Endothelial cell of umbilical vein (primary cell): ENCODE measurements around the gene TPH2. TPM values are rescaled to one million over a fixed set of nuclear protein-coding genes. Genes with fewer than 3 reads are reported as not detected.

Experiments
- BruUV-seq: library from RNA; stranded (reverse); fragments of 400-500 nt; replicated peaks from 2 replicates; lab custom pipeline; 2021; lab: Mats Ljungman, UMichigan
- CTCF ChIA-PET: fragments of 300-600, 350-600 bp; sonication (Branson Sonifier 250); formaldehyde crosslinking; loops from one replicate; lab custom pipeline; 2021; ENCODE audit warnings: antibody characterized with exemption, inconsistent platforms; lab: Charles Lee
- POLR2A ChIA-PET: fragments of 300-600, 350-600 bp; sonication (Branson Sonifier 250); formaldehyde crosslinking; loops from one replicate; lab custom pipeline; 2021; ENCODE audit warnings: antibody characterized with exemption, inconsistent platforms; lab: Charles Lee
- DNase-seq: peaks from one replicate; pipeline ENCODE4 v3.0.0-alpha.2; 2011; ENCODE audit warnings: low read depth, low spot score
- FAIRE-seq: peaks from 2 replicates; lab custom pipeline; 2011; peaks lifted over from hg19 to GRCh38; lab: Jason Lieb, UNC
- H2AFZ ChIP-seq: 2 replicates; pipeline ENCODE4 v1.6.0; 2012; ENCODE audit warnings: low read depth, low read length, control low read depth, inconsistent platforms
- H3K27ac ChIP-seq: 2 replicates; pipeline ENCODE4 v1.5.1; 2011; ENCODE audit warnings: low read depth, mild to moderate bottlenecking, control low read depth, low read length, moderate library complexity; ENCODE audit not compliant: insufficient read depth
- H3K27me3 ChIP-seq, 2 experiments: 2 replicates each; pipeline versions ENCODE4 v1.6.0 to v1.6.1; 2011; ENCODE audit warnings: low read length in 2 of 2, mixed read lengths in 1 of 2; ENCODE audit not compliant: control insufficient read depth in 2 of 2, insufficient read depth in 2 of 2
- H3K36me3 ChIP-seq, 2 experiments: 2 replicates in 1 of 2; 3 replicates in 1 of 2; pipeline ENCODE4 v1.5.1; 2011; ENCODE audit warnings: low read length in 2 of 2, mild to moderate bottlenecking in 1 of 2, moderate library complexity in 1 of 2; ENCODE audit not compliant: control insufficient read depth in 2 of 2, insufficient read depth in 2 of 2; ENCODE audit errors: extremely low read depth in 1 of 2
- H3K4me1 ChIP-seq: 3 replicates; pipeline ENCODE4 v1.5.1; 2011; ENCODE audit warnings: mild to moderate bottlenecking, low read length; ENCODE audit not compliant: control insufficient read depth, insufficient read depth; ENCODE audit errors: extremely low read depth
- H3K4me2 ChIP-seq: 2 replicates; pipeline ENCODE4 v1.6.1; 2011; ENCODE audit warnings: low read length, control low read depth, mixed read lengths; ENCODE audit not compliant: insufficient read depth
- H3K4me3 ChIP-seq, 3 experiments: fragments of 200-600 bp in 1 of 3; sonication (generic), shearing (Covaris generic) in 1 of 3; replicated peaks in 1 of 3; 2 replicates each; pipeline ENCODE4 v1.5.1; 2011 to 2016; ENCODE audit warnings: control low read depth in 3 of 3, low read length in 3 of 3, mild to moderate bottlenecking in 2 of 3, inconsistent platforms in 1 of 3, low read depth in 1 of 3, moderate library complexity in 1 of 3; ENCODE audit not compliant: insufficient read depth in 1 of 3
- H3K79me2 ChIP-seq: 2 replicates; pipeline ENCODE4 v1.6.0; 2012; ENCODE audit warnings: low read length, inconsistent platforms; ENCODE audit not compliant: control insufficient read depth, insufficient read depth
- H3K9ac ChIP-seq: replicated peaks from 2 replicates; pipeline ENCODE3; 2011; ENCODE audit warnings: low read length, control low read depth; ENCODE audit not compliant: insufficient read depth; ENCODE audit errors: extremely low read depth
- H3K9me1 ChIP-seq: replicated peaks from 3 replicates; pipeline ENCODE4 v1.6.0; 2011; ENCODE audit warnings: mild to moderate bottlenecking, low read length; ENCODE audit not compliant: control insufficient read depth, insufficient read depth; ENCODE audit errors: extremely low read depth
- H3K9me3 ChIP-seq: replicated peaks from 2 replicates; pipeline ENCODE4 v1.5.1; 2012; ENCODE audit warnings: low read length, inconsistent platforms; ENCODE audit not compliant: control insufficient read depth, insufficient read depth
- H4K20me1 ChIP-seq: replicated peaks from 2 replicates; pipeline ENCODE3; 2011; ENCODE audit warnings: mild to moderate bottlenecking, low read length; ENCODE audit not compliant: control insufficient read depth, insufficient read depth; ENCODE audit errors: extremely low read depth
- EZH2 ChIP-seq: IDR thresholded peaks from 2 replicates; pipeline ENCODE4 v1.6.1; 2012; ENCODE audit warnings: borderline replicate concordance, low read depth, mild to moderate bottlenecking, moderate library complexity, low read length, inconsistent platforms; ENCODE audit not compliant: severe bottlenecking
- FOS ChIP-seq: IDR thresholded peaks from 2 replicates; pipeline ENCODE4 v1.6.1; 2011; ENCODE audit warnings: mild to moderate bottlenecking, low read length, moderate library complexity, borderline replicate concordance; ENCODE audit not compliant: insufficient read depth
- GATA2 ChIP-seq: IDR thresholded peaks from 2 replicates; pipeline ENCODE4 v1.7.0; 2011; ENCODE audit warnings: low read depth, mild to moderate bottlenecking, moderate library complexity, mixed read lengths, low read length; ENCODE audit not compliant: insufficient read length, insufficient read depth
- JUN ChIP-seq: IDR thresholded peaks from 2 replicates; pipeline ENCODE4 v1.6.1; 2011; ENCODE audit warnings: borderline replicate concordance, low read depth; ENCODE audit not compliant: insufficient read length, insufficient read depth
- MYC ChIP-seq: IDR thresholded peaks from one replicate; pipeline ENCODE4 v1.6.1; 2011; ENCODE audit warnings: mild to moderate bottlenecking, low read depth, low read length
- POLR2A ChIP-seq: IDR thresholded peaks from 2 replicates; pipeline ENCODE4 v1.6.1; 2012; ENCODE audit warnings: low read depth, mild to moderate bottlenecking, control low read depth, low read length
- POLR2AphosphoS5 ChIP-seq: IDR thresholded peaks from 2 replicates; pipeline ENCODE4 v1.6.1; 2012; ENCODE audit warnings: low read depth, mild to moderate bottlenecking, control low read depth, low read length, moderate library complexity; ENCODE audit not compliant: insufficient read depth
- dilution Hi-C: fragments of 300-500 bp; cut with MboI; formaldehyde crosslinking; loops from one replicate; pipeline ENCODE4 v1.15.0; 2019; ENCODE audit warnings: low sequenced_read_pairs; ENCODE audit not compliant: extremely low pct_ligation_motif_present
- intact Hi-C: fragments of 100-400 bp; cut with micrococcal nuclease; formaldehyde crosslinking; loops from one replicate; pipeline ENCODE4 v1.10.0; 2022
- polyA plus RNA-seq, 4 experiments: library from polyadenylated mRNA; depleted of rRNA in 3 of 4; stranded (reverse) in 3 of 4; unstranded in 1 of 4; fragments of >200 nt; gene quantifications; 2 replicates each; pipeline versions ENCODE4 v1.2.1 to v1.2.3, GENCODE V29; 2011 to 2012; ENCODE audit warnings: missing spikeins in 1 of 4
- total RNA-seq: library from RNA; stranded (reverse); gene quantifications from 2 replicates; pipeline ENCODE4 v1.2.3, GENCODE V29; 2021
- TF ChIP-seq, protein P1 (sequence below): IDR thresholded peaks from 2 replicates; pipeline ENCODE4 v1.6.1; 2011; ENCODE audit not compliant: insufficient read depth, insufficient read length
- TF ChIP-seq, protein P2 (sequence below), 2 donors: IDR thresholded peaks; 1 replicate in 1 of 2; 2 replicates in 1 of 2; pipeline ENCODE4 v1.5.1; 2011; ENCODE audit warnings: low read length in 2 of 2, mild to moderate bottlenecking in 2 of 2, moderate library complexity in 2 of 2, control low read depth in 1 of 2, inconsistent platforms in 1 of 2, low read depth in 1 of 2; ENCODE audit not compliant: insufficient read depth in 1 of 2; ENCODE audit errors: extremely low read depth in 1 of 2

Gene TPH2
- total and polyA plus RNA-seq, 2 donors (not counting 3 experiments of a cell fraction or from before 2014, with no cell fraction given): not detected

DNA sequence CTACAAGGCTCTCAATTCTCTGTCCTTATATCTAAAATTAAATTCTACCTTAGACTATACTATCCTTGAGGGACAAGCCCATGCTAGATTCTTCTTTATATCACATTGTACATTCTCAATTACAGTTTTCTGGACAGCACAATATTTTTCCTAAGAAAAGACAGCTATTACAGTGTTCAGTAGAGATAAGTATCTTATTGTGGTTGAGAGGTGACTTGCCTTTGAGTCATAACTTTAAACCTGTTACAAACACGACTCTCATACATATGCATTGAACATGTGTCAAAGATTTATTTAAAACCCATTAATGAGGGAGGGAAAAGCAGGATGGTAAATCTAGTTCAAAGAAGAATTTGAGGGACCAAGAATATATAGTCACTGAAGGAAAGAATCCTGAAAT lies 61.1 kb downstream of the TPH2 start:
- ChIA-PET POLR2A (no interaction called here), CTCF (no interaction called here)
- H3K4me2 ChIP-seq: no peak overlapping the region
- intact Hi-C loops (no loop called here), dilution Hi-C loops (no loop called here)
- FAIRE-seq: no peak
- DNase-seq: no peak
- H2AFZ ChIP-seq: no peak overlapping the region
- no peak overlapping the region for H3K27ac ChIP-seq
- H3K36me3 ChIP-seq: no peaks in the 10 kb centered on the region
- H3K9me1 ChIP-seq: no peaks in the 10 kb centered on the region
- BruUV-seq: no TSS peak
- H3K4me3 ChIP-seq: no peak overlapping the region
- no peaks in the 10 kb centered on the region for H4K20me1 ChIP-seq
- H3K27me3 ChIP-seq: no peaks in the 10 kb centered on the region
- no peaks in the 10 kb centered on the region for H3K9me3 ChIP-seq
- no peaks in the 10 kb centered on the region for H3K79me2 ChIP-seq
- no peaks in the 10 kb centered on the region for H3K4me1 ChIP-seq
- no peak for TF ChIP-seq MYC
- TF ChIP-seq EZH2: no peak
- TF ChIP-seq, protein P1, sequence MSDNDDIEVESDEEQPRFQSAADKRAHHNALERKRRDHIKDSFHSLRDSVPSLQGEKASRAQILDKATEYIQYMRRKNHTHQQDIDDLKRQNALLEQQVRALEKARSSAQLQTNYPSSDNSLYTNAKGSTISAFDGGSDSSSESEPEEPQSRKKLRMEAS: no peak
- TF ChIP-seq GATA2: no peak
- no peak for TF ChIP-seq FOS
- no peak overlapping the region for H3K9ac ChIP-seq

DNA sequence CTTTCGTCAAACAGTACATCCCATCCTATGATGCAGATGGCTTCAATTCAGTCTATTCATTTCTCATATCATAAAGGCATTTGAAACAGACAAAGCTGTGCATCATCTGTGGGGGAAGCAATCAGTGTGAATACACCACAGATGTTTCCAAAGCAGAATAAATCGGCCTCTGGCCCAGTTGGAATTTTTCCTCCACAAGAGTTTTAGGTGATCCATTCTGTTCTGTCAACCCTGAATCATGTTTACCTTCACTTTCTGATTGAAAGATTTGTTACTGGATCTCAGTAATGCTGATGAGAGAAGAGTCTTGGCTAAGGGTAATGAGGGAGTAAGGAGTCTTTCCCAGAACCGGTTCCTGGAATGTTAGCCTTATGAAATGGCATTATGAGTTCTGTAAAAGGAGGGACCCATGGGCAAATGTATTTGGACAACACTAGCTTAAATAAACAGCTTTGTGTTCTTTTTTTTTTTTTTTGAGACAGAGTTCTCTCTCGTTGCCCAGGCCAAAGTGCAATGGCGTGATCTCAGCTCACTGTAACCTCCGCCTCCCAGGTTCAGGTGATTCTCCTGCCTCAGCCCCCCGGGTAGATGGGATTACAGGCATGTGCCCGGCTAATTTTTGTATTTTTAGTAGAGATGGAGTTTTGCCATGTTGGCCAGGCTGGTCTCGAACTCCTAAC lies 62.5 kb downstream of the TPH2 start:
- no peak overlapping the region for H3K9ac ChIP-seq
- BruUV-seq: no TSS peak
- no peaks in the 10 kb centered on the region for H4K20me1 ChIP-seq
- CTCF ChIA-PET: no interaction called here
- POLR2A ChIA-PET: no interaction called here
- H3K4me1 ChIP-seq: no peaks in the 10 kb centered on the region
- dilution Hi-C loops: no loop called here
- no peak overlapping the region for H3K27ac ChIP-seq
- H3K9me1 ChIP-seq: no peaks in the 10 kb centered on the region
- no peaks in the 10 kb centered on the region for H3K9me3 ChIP-seq
- H3K4me2 ChIP-seq: no peak overlapping the region
- intact Hi-C loops: no loop called here
- DNase-seq (no peak), FAIRE-seq (no peak)
- no peak overlapping the region for H3K4me3 ChIP-seq
- H3K79me2 ChIP-seq: no peaks in the 10 kb centered on the region
- no peaks in the 10 kb centered on the region for H3K36me3 ChIP-seq
- TF ChIP-seq JUN (no peak), POLR2A (no peak), POLR2AphosphoS5 (no peak), GATA2 (no peak)
- TF ChIP-seq, protein P1: no peak
- TF ChIP-seq, protein P2, sequence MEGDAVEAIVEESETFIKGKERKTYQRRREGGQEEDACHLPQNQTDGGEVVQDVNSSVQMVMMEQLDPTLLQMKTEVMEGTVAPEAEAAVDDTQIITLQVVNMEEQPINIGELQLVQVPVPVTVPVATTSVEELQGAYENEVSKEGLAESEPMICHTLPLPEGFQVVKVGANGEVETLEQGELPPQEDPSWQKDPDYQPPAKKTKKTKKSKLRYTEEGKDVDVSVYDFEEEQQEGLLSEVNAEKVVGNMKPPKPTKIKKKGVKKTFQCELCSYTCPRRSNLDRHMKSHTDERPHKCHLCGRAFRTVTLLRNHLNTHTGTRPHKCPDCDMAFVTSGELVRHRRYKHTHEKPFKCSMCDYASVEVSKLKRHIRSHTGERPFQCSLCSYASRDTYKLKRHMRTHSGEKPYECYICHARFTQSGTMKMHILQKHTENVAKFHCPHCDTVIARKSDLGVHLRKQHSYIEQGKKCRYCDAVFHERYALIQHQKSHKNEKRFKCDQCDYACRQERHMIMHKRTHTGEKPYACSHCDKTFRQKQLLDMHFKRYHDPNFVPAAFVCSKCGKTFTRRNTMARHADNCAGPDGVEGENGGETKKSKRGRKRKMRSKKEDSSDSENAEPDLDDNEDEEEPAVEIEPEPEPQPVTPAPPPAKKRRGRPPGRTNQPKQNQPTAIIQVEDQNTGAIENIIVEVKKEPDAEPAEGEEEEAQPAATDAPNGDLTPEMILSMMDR (IDR thresholded peaks at IDR 0.05; ENCODE audit: extremely low read depth in 1 of 2, insufficient read depth in 1 of 2, low read depth in 1 of 2, low read length in 2 of 2): no peak
- H3K27me3 ChIP-seq: no peaks in the 10 kb centered on the region
- no peak overlapping the region for H2AFZ ChIP-seq
